Smooth muscle cell of the umbilical artery (primary cell): ENCODE data around the gene PARP4. TPM values are rescaled to one million over a fixed set of nuclear protein-coding genes. Genes with fewer than 3 reads are reported as not detected.

Source experiments
- total RNA-seq: library from RNA; depleted of rRNA; stranded (reverse); fragments of >200 nt; gene quantifications from 2 replicates; pipeline ENCODE4 v1.2.3, GENCODE V29; 2014

PARP4 gene
- 38.6 and 66.1 TPM in 2 replicates for total RNA-seq

GRCh38 chr13:24512197-24512907 lies at the start of gene PARP4:
PARP4 (minus strand) TSS chr13:24512778; CDS start chr13:24503776, 9,002 bp downstream.

Other genes starting within 250 kb of the PARP4 start
- not detected in 2 replicates for gene C1QTNF9, start 203.2 kb downstream of the PARP4 start, total RNA-seq
- not detected in 2 replicates for gene ATP12A, start 167.6 kb upstream of the PARP4 start, total RNA-seq